SK-N-MC (cell line): ENCODE results near the gene AXIN1.

Experiments used
- EZH2 ChIP-seq: fragments of 200-600 bp; sonication (generic); IDR thresholded peaks from one replicate; pipeline ENCODE4 v1.6.1; 2017; ENCODE audit warnings: antibody characterized with exemption
- POLR2AphosphoS5 ChIP-seq: IDR thresholded peaks from 2 replicates; pipeline ENCODE4 v1.6.1; 2012; ENCODE audit warnings: mild to moderate bottlenecking, low read depth, low read length, borderline replicate concordance

- TF ChIP-seq POLR2AphosphoS5 (no peak), EZH2 (no peak)
Observed at GRCh38 chr16:336269-336668, 16.3 kb downstream of the AXIN1 start.
